SK-N-SH (cell line): ENCODE measurements around the gene IL20. TPM values are rescaled to one million over a fixed set of nuclear protein-coding genes. Genes with fewer than 3 reads are reported as not detected.

Experiments used
- CTCF ChIA-PET: fragments of 300-600, 350-600 bp; formaldehyde crosslinking; extraction: SDS; loops from one replicate; lab custom pipeline; 2021; lab: Yijun Ruan, JAX
- POLR2A ChIA-PET: fragments of 350-600 bp; sonication (Branson Sonifier 250); formaldehyde crosslinking; extraction: SDS; loops from one replicate; lab custom pipeline; 2020; ENCODE audit warnings: antibody characterized with exemption, inconsistent platforms; lab: Yijun Ruan, JAX
- DNase-seq: peaks from one replicate; pipeline ENCODE4 v3.0.0; 2012
- H2AFZ ChIP-seq: fragments of 200-600 bp; sonication (generic); 2 replicates; pipeline ENCODE4 v1.8.1; 2016; ENCODE audit warnings: antibody characterized with exemption, mild to moderate bottlenecking, low read depth
- H3F3A ChIP-seq: fragments of 200-600 bp; sonication (generic); replicated peaks from 2 replicates; pipeline ENCODE3; 2016; ENCODE audit warnings: antibody characterized with exemption, mild to moderate bottlenecking; ENCODE audit not compliant: insufficient read depth
- H3K27ac ChIP-seq, 2 experiments: fragments of 200-500 bp in 1 of 2; fragments of 200-600 bp in 1 of 2; sonication (Bioruptor generic) in 1 of 2; sonication (generic), shearing (Covaris generic) in 1 of 2; 2 replicates each; pipeline versions ENCODE4 v1.5.1 to v1.6.1; 2014 to 2016; ENCODE audit warnings: low read depth in 2 of 2, inconsistent platforms in 1 of 2, low read length in 1 of 2, mild to moderate bottlenecking in 1 of 2, mixed read lengths in 1 of 2
- H3K27me3 ChIP-seq: fragments of 200-600 bp; sonication (generic), shearing (Covaris generic); 2 replicates; pipeline ENCODE4 v1.6.1; 2016; ENCODE audit warnings: mixed run types; ENCODE audit not compliant: insufficient read depth
- H3K36me3 ChIP-seq, 2 experiments: fragments of 200-500 bp in 1 of 2; fragments of 200-600 bp in 1 of 2; sonication (Bioruptor generic) in 1 of 2; sonication (generic) in 1 of 2; replicated peaks in 1 of 2; 2 replicates each; pipeline versions ENCODE3 to v1.5.1; 2014 to 2016; ENCODE audit warnings: low read length in 1 of 2, mild to moderate bottlenecking in 1 of 2; ENCODE audit not compliant: insufficient read depth in 2 of 2, control insufficient read depth in 1 of 2
- H3K4me1 ChIP-seq, 2 experiments: fragments of 200-500 bp in 1 of 2; fragments of 200-600 bp in 1 of 2; sonication (Bioruptor generic) in 1 of 2; sonication (generic), shearing (Covaris generic) in 1 of 2; 2 replicates each; pipeline versions ENCODE4 v1.5.1 to v1.6.1; 2014 to 2016; ENCODE audit warnings: low read depth in 1 of 2, low read length in 1 of 2, mixed run types in 1 of 2; ENCODE audit not compliant: insufficient read depth in 2 of 2, control insufficient read depth in 1 of 2
- H3K4me2 ChIP-seq: fragments of 200-600 bp; sonication (generic), shearing (Covaris generic); 2 replicates; pipeline ENCODE4 v1.6.1; 2017; ENCODE audit warnings: mixed run types
- H3K4me3 ChIP-seq, 2 experiments: fragments of 200-500 bp in 1 of 2; fragments of 200-600 bp in 1 of 2; sonication (Bioruptor generic) in 1 of 2; sonication (generic), shearing (Covaris generic) in 1 of 2; 2 replicates each; pipeline versions ENCODE4 v1.5.1 to v1.8.1; 2014 to 2016; ENCODE audit warnings: low read depth in 2 of 2, inconsistent platforms in 1 of 2, low read length in 1 of 2, mild to moderate bottlenecking in 1 of 2, mixed read lengths in 1 of 2, moderate library complexity in 1 of 2
- H3K79me2 ChIP-seq: fragments of 200-600 bp; sonication (generic); 2 replicates; pipeline ENCODE4 v1.8.1; 2017; ENCODE audit warnings: mild to moderate bottlenecking; ENCODE audit not compliant: insufficient read depth
- H3K9ac ChIP-seq: fragments of 200-600 bp; sonication (generic); 2 replicates; pipeline ENCODE4 v1.6.1; 2017; ENCODE audit warnings: mixed run types
- H3K9me2 ChIP-seq: fragments of 200-600 bp; sonication (generic); 2 replicates; pipeline ENCODE4 v1.6.1; 2017; ENCODE audit warnings: mixed run types
- H3K9me3 ChIP-seq: fragments of 200-600 bp; sonication (generic); 2 replicates; pipeline ENCODE4 v1.6.1; 2017; ENCODE audit warnings: mixed run types, mild to moderate bottlenecking, moderate library complexity
- H4K20me1 ChIP-seq: fragments of 200-600 bp; sonication (generic); 2 replicates; pipeline ENCODE4 v1.6.1; 2017; ENCODE audit warnings: mild to moderate bottlenecking, mixed run types; ENCODE audit not compliant: insufficient read depth
- ELF1 ChIP-seq: IDR thresholded peaks from 2 replicates; pipeline ENCODE4 v1.4.0; 2012
- EZH2phosphoT487 ChIP-seq: fragments of 200-600 bp; sonication (generic); IDR thresholded peaks from 2 replicates; pipeline ENCODE4 v1.6.1; 2017; ENCODE audit warnings: low read depth, mixed run types, mild to moderate bottlenecking, antibody characterized with exemption, moderate library complexity, borderline replicate concordance
- FOSL2 ChIP-seq: IDR thresholded peaks from 2 replicates; pipeline ENCODE4 v1.4.0; 2012; ENCODE audit warnings: low read depth, mild to moderate bottlenecking, moderate library complexity, borderline replicate concordance
- FOXM1 ChIP-seq: IDR thresholded peaks from 2 replicates; pipeline ENCODE4 v1.4.0; 2012; ENCODE audit warnings: low read depth, mild to moderate bottlenecking
- GABPA ChIP-seq: IDR thresholded peaks from 2 replicates; pipeline ENCODE4 v1.4.0; 2012; ENCODE audit warnings: low read depth, mild to moderate bottlenecking
- MXI1 ChIP-seq: IDR thresholded peaks from 2 replicates; pipeline ENCODE4 v1.6.1; 2012; ENCODE audit warnings: mild to moderate bottlenecking, low read depth, low read length, improper control_type of control experiment
- NFIC ChIP-seq: IDR thresholded peaks from 2 replicates; pipeline ENCODE4 v1.4.0; 2012; ENCODE audit warnings: borderline replicate concordance
- NRF1 ChIP-seq: IDR thresholded peaks from 2 replicates; pipeline ENCODE4 v1.6.1; 2012; ENCODE audit warnings: low read depth, mild to moderate bottlenecking, low read length
- POLR2AphosphoS5 ChIP-seq: IDR thresholded peaks from 2 replicates; pipeline ENCODE4 v1.6.1; 2012; ENCODE audit warnings: low read depth, low read length
- RAD21 ChIP-seq: IDR thresholded peaks from 2 replicates; pipeline ENCODE4 v1.6.1; 2012; ENCODE audit warnings: mild to moderate bottlenecking, low read length
- RCOR1 ChIP-seq: fragments of 150-350 bp; IDR thresholded peaks from 2 replicates; pipeline ENCODE4 v1.6.1; 2017; ENCODE audit warnings: antibody characterized with exemption, low read length
- RXRA ChIP-seq: IDR thresholded peaks from 2 replicates; pipeline ENCODE4 v1.4.0; 2012; ENCODE audit warnings: low read depth, mild to moderate bottlenecking, borderline replicate concordance
- SMC3 ChIP-seq: IDR thresholded peaks from 2 replicates; pipeline ENCODE4 v1.6.1; 2012; ENCODE audit warnings: low read depth, low read length, improper control_type of control experiment
- TAF1 ChIP-seq: IDR thresholded peaks from 2 replicates; pipeline ENCODE4 v1.6.1; 2012; ENCODE audit warnings: low read depth, mild to moderate bottlenecking, low read length, moderate library complexity, borderline replicate concordance
- TCF12 ChIP-seq: IDR thresholded peaks from 2 replicates; pipeline ENCODE4 v1.4.0; 2012
- YY1 ChIP-seq: IDR thresholded peaks from 2 replicates; pipeline ENCODE4 v1.4.0; 2012; ENCODE audit warnings: low read depth, mild to moderate bottlenecking
- ZBTB33 ChIP-seq: IDR thresholded peaks from 2 replicates; pipeline ENCODE4 v1.4.0; 2012; ENCODE audit warnings: low read depth, borderline replicate concordance
- WGBS: methylation state at CpG from one replicate; pipeline ENCODE4 v1.1.6; 2017; ENCODE audit warnings: low lambda C conversion rate; 5-methylcytosine and 5-hydroxymethylcytosine counted together
- polyA plus RNA-seq, 3 experiments: library from polyadenylated mRNA; depleted of rRNA; stranded (reverse); fragments of >200 nt; gene quantifications; 2 replicates each; pipeline ENCODE4 v1.2.3, GENCODE V29; 2012
- TF ChIP-seq, protein P1 (sequence below): fragments of 150-350 bp; IDR thresholded peaks from 2 replicates; pipeline ENCODE4 v1.6.1; 2016; ENCODE audit warnings: mild to moderate bottlenecking, low read depth, low read length
- TF ChIP-seq, protein P2 (sequence below): IDR thresholded peaks from 2 replicates; pipeline ENCODE4; 2012

The IL20 gene
- polyA plus RNA-seq, 1 of the 3 experiments (the other 2 are of a cell fraction): not detected

DNA sequence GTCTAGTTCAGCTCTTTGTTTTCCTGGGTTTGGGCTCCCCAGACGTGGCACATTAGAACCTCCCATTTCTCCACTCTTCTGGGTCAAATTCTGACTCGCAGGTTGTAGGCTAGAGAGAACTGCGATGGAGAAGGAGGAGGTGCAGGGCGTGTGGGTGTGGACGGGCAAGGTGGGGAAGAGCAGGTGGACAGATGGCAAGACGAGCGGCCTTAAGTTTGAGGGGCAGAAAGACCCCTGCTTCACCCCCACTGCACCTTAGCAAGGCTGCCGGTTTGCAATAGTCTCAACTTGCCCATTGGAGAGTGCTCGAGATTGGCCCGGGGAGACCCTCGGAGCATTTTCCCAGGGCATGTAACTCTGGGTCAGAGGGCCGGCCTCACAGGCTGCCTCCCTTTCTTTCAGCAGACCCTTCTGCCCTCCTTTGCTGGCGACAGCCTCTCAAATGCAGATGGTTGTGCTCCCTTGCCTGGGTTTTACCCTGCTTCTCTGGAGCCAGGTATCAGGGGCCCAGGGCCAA is 33.5 kb downstream of the IL20 start:
- no peaks in the 10 kb centered on the region for H3K79me2 ChIP-seq

DNA sequence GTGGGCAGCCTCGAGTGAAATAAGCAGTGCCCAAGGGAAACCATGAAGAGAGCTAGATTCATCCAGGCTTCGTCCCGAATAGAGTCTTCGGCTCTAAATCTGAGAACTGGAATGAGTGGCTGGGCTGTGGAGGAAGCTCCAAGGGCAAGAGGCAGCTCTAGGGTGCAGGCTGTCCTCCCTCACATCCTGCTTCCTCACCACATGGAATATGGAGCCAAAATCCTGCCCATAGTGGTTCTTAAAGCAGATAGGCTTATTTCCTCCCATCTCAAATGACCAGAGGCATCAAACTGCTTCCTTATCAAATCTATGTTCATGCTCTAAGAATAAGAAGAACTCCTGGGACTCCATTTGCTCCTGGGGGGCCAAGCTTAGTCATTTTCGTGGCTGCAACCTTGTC is 34.3 kb downstream of the IL20 start:
- Histone ChIP-seq H3K9ac (no peak overlapping the region), H2AFZ (no peak overlapping the region), H3K4me1 (no peaks in the 10 kb centered on the region), H3K27ac (no peak overlapping the region), H3F3A (no peaks in the 10 kb centered on the region), H3K9me2 (no peaks in the 10 kb centered on the region), H3K9me3 (no peaks in the 10 kb centered on the region), H3K4me2 (no peak overlapping the region), H3K79me2 (no peaks in the 10 kb centered on the region), H4K20me1 (no peaks in the 10 kb centered on the region), H3K27me3 (no peaks in the 10 kb centered on the region), H3K36me3 (no peaks in the 10 kb centered on the region), H3K4me3 (no peak overlapping the region)
- 87% methylated on average over 5 of the region's 5 CpGs for WGBS
- ChIA-PET POLR2A (no interaction called here), CTCF (interaction anchor here (0.7 to 2.5 kb wide), 4 partner anchors 9 to 165 kb away, joined by 4 to 9 read pairs (median 4); no protein-coding TSS in a partner anchor)
- DNase-seq: no peak
- no peak for TF ChIP-seq SMC3
- no peak for TF ChIP-seq RXRA
- TF ChIP-seq GABPA: no peak
- TF ChIP-seq POLR2AphosphoS5: no peak
- TF ChIP-seq, protein P1, sequence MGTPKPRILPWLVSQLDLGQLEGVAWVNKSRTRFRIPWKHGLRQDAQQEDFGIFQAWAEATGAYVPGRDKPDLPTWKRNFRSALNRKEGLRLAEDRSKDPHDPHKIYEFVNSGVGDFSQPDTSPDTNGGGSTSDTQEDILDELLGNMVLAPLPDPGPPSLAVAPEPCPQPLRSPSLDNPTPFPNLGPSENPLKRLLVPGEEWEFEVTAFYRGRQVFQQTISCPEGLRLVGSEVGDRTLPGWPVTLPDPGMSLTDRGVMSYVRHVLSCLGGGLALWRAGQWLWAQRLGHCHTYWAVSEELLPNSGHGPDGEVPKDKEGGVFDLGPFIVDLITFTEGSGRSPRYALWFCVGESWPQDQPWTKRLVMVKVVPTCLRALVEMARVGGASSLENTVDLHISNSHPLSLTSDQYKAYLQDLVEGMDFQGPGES: no peak
- TF ChIP-seq EZH2phosphoT487: no peak
- TF ChIP-seq ZBTB33: no peak
- TF ChIP-seq TAF1: no peak
- no peak for TF ChIP-seq YY1
- TF ChIP-seq FOXM1: no peak
- no peak for TF ChIP-seq RCOR1

More for the DNA sequence above, 33.5 kb downstream of the IL20 start:
- TF ChIP-seq ZBTB33 (no peak), GABPA (no peak), MXI1 (no peak), TCF12 (no peak), NRF1 (no peak), NFIC (no peak), SMC3 (no peak), EZH2phosphoT487 (no peak), RAD21 (no peak), FOXM1 (no peak), FOSL2 (no peak), RCOR1 (no peak), ELF1 (no peak)
- TF ChIP-seq, protein P2, sequence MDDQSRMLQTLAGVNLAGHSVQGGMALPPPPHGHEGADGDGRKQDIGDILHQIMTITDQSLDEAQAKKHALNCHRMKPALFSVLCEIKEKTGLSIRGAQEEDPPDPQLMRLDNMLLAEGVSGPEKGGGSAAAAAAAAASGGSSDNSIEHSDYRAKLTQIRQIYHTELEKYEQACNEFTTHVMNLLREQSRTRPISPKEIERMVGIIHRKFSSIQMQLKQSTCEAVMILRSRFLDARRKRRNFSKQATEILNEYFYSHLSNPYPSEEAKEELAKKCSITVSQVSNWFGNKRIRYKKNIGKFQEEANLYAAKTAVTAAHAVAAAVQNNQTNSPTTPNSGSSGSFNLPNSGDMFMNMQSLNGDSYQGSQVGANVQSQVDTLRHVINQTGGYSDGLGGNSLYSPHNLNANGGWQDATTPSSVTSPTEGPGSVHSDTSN: no peak
- TF ChIP-seq, all 33 proteins: peak for 0
- Histone ChIP-seq H3K36me3 (no peaks in the 10 kb centered on the region), H3K27ac (no peak overlapping the region), H3K27me3 (no peaks in the 10 kb centered on the region), H3K4me1 (no peaks in the 10 kb centered on the region), H4K20me1 (no peaks in the 10 kb centered on the region), H3K9ac (no peak overlapping the region), H3F3A (no peaks in the 10 kb centered on the region), H2AFZ (no peak overlapping the region; the same call in 1 of the 2 replicates), H3K9me2 (no peaks in the 10 kb centered on the region), H3K4me3 (no peak overlapping the region), H3K4me2 (peak overlapping the region; percentile 32; the same call in 1 of the 2 replicates), H3K9me3 (no peaks in the 10 kb centered on the region)
- DNase-seq: no peak
- 82% methylated on average over 10 of the region's 13 CpGs for WGBS
- POLR2A ChIA-PET: no interaction called here
- CTCF ChIA-PET: interaction anchor here (1.4 to 2.5 kb wide), 3 partner anchors 9 to 14 kb away, joined by 5 to 10 read pairs (median 9); no protein-coding TSS in a partner anchor
